ENCODE measurements around the gene SLC22A3.

DNA sequence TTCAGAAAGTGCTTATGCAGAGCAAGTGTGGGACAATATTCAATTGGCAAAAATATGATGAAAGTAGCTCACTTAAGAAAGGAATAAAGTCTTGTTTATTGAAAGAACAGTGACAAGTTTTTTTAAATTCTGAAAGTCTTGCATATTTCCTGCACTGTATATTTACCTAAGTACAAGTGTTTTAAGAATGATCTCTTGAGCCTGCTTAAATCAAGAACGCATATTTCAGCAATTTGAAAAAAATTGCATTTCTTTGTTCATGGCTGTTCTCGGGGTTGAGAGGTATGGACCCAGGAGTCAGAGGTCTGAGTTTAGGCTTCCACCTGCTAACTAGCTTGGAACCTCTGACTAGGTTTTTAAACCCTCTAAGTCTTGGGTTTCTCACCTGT lies 27.4 kb downstream of the SLC22A3 start:
- TF ChIP-seq ELK1 (IDR thresholded peaks at IDR 0.05; ENCODE audit: low read depth, low read length) (no peak), MAFK (IDR thresholded peaks at IDR 0.05; ENCODE audit: partially characterized antibody) (no peak), CTCF (IDR thresholded peaks at IDR 0.05) (no peak), MYC (IDR thresholded peaks at IDR 0.05; ENCODE audit: borderline replicate concordance, low read length) (no peak)
